Epithelial cell of esophagus (primary cell): Measurements from ENCODE around the gene ZNF785.
"Not testable (repeated sequence)": the region's sequence is repeated elsewhere in the genome, so short reads cannot be mapped to it uniquely, and the experiment has no call there.

Source experiments
- DNase-seq: peaks from one replicate; pipeline ENCODE4 v3.0.0; 2010; ENCODE audit warnings: low read depth
- H3K4me3 ChIP-seq: 2 replicates; pipeline ENCODE4 v1.5.1; 2011; ENCODE audit warnings: mild to moderate bottlenecking, low read length, control low read depth
- CTCF ChIP-seq: IDR thresholded peaks from 2 replicates; pipeline ENCODE4 v1.5.1; 2011; ENCODE audit warnings: low read depth, mild to moderate bottlenecking, low read length, control low read depth, inconsistent platforms; ENCODE audit not compliant: insufficient read depth; ENCODE audit errors: missing control alignments

The ZNF785 gene

GRCh38 chr16:30551781-30552180, 33.7 kb downstream of the ZNF785 start:
- DNase-seq = no peak
- no peak for TF ChIP-seq CTCF

GRCh38 chr16:30548416-30549253, 36.9 kb downstream of the ZNF785 start:
- DNase-seq = no peak
- no peak overlapping the region for H3K4me3 ChIP-seq
- TF ChIP-seq CTCF = no peak

More at GRCh38 chr16:30551781-30552180, 33.7 kb downstream of the ZNF785 start:
- H3K4me3 ChIP-seq = no peak overlapping the region

GRCh38 chr16:30546115-30546514, 39.4 kb downstream of the ZNF785 start:
- no peak for DNase-seq
- TF ChIP-seq CTCF = no peak
- no peak overlapping the region for H3K4me3 ChIP-seq

GRCh38 chr16:30543067-30543466, 42.4 kb downstream of the ZNF785 start:
- TF ChIP-seq CTCF = no peak
- no peak for DNase-seq
- H3K4me3 ChIP-seq = no peak overlapping the region

GRCh38 chr16:30541502-30542329, 43.8 kb downstream of the ZNF785 start:
- TF ChIP-seq CTCF = no peak
- H3K4me3 ChIP-seq = no peak overlapping the region
- no peak for DNase-seq

GRCh38 chr16:30540916-30541464, 44.5 kb downstream of the ZNF785 start:
- DNase-seq, H3K4me3 ChIP-seq: not testable (repeated sequence)

- H3K4me3 ChIP-seq, DNase-seq: not testable (repeated sequence)
Observed at GRCh38 chr16:30539986-30540526, 45.4 kb downstream of the ZNF785 start.
